ENCODE results near the gene CLEC16A.
A peak's percentile ranks its signal among the peaks of the same experiment; 100 is the strongest.
"Not testable (repeated sequence)": the region's sequence is repeated elsewhere in the genome, so short reads cannot be mapped to it uniquely, and the experiment has no call there.

Gene CLEC16A

DNA sequence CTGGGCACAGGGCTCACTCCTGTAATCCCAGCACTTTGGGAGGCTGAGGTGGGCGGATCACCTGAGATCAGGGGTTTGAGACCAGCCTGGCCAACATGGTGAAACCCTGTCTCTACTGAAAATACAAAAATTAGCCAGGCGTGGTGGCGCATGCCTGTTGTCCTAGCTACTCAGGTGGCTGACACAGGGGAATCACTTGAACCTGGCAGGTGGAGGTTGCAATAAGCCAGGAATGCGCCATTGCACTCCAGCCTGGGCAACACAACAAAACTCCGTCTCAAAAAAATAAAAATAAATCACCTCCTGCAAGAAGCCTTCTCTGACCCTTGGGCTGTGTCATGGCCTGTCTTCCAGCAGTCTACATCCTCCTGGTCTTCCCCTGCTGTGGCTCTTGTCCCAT, 158.9 kb downstream of the CLEC16A start:
- not testable (repeated sequence) for H3K4me3 Mint-ChIP-seq, ATAC-seq, H3K27me3 Mint-ChIP-seq, H3K9me3 Mint-ChIP-seq
- Mint-ChIP-seq H3K36me3 (peaks cover 41% of the 10 kb centered on the region), H3K4me1 (peaks cover 71% of the 10 kb centered on the region), H3K27ac (peak overlapping the region; percentile 86)

DNA sequence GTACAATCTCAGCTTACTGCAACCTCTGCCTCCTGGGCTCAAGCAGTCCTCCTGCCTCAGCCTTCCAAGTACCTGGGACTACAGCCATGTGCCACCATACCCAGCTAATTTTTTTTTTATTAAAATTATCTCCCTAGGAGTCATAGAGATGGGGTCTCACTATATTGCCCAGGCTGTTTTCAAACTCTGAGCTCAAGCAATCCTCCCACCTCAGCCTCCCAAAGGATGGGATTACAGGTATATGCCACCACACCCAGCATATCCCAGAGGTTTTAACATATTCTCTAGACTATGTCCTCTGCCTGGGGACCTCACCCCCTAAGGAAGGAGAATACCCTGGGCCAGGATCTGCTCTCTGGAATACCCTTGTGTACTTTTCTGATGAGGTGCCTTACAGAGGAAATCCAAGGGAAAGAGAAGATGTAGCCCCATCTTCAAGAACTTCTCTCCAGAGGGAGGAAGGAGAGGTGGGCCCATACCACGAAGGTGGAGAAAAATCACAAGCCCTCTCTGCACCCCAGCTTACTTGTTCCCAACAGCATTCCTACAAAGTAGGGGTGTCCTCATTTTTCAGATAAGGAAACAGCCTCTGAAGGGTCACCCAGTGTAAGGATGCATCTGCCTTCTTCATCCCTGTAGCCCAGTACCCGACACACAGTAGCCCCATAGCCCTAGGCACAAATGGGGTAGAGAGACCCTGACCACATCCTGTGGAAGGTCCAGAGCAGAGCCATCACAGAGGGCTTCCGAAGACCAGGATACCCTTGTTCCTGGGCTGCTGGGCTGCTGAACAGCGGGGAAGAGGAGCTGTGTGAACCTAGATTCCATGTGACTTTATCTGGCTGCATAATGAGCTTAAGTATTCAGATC, 160.0 kb downstream of the CLEC16A start:
- Mint-ChIP-seq H3K27ac (peak overlapping the region; percentile 86), H3K4me1 (peaks cover 61% of the 10 kb centered on the region), H3K27me3 (no peaks in the 10 kb centered on the region), H3K36me3 (peaks cover 36% of the 10 kb centered on the region), H3K4me3 (peak overlapping the region; percentile 40), H3K9me3 (no peaks in the 10 kb centered on the region)
- peak; percentile 11 for ATAC-seq

DNA sequence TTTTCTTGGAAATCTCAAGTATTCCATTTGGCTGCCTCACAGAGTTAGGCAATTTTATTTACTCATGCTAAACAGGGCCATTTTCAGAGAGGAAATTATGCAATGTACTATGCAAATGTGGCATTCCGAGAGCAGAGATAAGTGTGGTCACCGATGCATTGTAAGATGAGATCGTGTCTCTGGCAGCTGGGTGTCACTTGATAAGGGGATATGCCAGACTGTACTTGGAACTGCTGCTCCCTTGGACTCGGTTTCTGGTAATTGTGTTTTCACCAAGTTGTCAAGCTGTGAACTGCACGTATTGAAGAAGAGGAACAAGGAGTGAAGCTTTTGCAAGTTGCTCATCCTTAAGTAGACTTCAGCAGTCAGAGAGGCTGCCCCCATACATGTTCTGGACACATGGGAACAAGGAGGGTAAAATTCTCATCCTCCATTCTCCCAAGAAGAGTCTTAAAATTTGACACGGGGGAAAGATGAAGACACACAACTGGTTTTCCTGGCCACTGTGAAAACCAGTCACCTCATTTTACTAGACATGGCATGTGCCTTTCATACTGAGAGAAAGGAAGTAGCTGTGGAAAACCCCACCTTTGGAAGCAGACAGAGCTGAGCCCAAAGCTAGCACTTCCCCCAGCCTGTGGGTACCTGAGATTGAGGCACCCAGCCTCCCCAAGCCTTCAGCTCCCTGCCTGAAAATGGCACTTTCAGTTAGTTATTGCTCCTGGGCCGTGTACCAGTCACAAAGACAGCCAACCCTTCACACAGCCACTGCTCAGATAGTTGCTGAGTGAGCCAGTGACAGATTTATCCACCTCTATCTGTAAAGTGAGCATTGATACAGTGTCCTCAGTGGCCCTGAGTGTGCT, 160.9 kb downstream of the CLEC16A start:
- peak overlapping the region; percentile 40 for H3K4me3 Mint-ChIP-seq
- H3K27me3 Mint-ChIP-seq, result no peaks in the 10 kb centered on the region
- no peaks in the 10 kb centered on the region for H3K9me3 Mint-ChIP-seq
- peaks cover 36% of the 10 kb centered on the region for H3K36me3 Mint-ChIP-seq
- H3K27ac Mint-ChIP-seq, result peak overlapping the region; percentile 86
- ATAC-seq, result peak; percentile 93
- H3K4me1 Mint-ChIP-seq, result peaks cover 52% of the 10 kb centered on the region

DNA sequence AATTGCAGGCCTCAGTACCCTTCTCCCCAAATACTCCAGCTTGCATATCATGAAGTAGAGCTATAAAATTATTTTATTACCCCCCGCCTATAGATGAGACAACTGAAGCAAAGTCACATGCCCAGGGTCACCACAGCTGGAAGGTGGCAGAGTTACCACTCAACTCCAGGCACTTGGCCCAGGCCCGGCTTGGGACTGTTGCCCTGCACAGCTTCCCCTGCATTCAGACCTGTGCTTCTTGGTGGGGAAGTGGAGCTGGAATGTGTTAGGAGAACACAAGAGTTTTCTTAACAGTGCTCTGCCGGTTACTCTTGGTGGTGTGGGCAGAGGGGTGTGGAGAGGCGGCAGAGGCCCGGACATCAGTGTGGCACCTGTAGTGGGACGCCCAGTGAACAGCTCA, 162.4 kb downstream of the CLEC16A start:
- ATAC-seq, result no peak
- no peak overlapping the region for H3K4me3 Mint-ChIP-seq
- peaks cover 40% of the 10 kb centered on the region for H3K36me3 Mint-ChIP-seq
- no peaks in the 10 kb centered on the region for H3K27me3 Mint-ChIP-seq
- peaks cover 38% of the 10 kb centered on the region for H3K4me1 Mint-ChIP-seq
- H3K9me3 Mint-ChIP-seq, result no peaks in the 10 kb centered on the region
- peak overlapping the region; percentile 86 for H3K27ac Mint-ChIP-seq

DNA sequence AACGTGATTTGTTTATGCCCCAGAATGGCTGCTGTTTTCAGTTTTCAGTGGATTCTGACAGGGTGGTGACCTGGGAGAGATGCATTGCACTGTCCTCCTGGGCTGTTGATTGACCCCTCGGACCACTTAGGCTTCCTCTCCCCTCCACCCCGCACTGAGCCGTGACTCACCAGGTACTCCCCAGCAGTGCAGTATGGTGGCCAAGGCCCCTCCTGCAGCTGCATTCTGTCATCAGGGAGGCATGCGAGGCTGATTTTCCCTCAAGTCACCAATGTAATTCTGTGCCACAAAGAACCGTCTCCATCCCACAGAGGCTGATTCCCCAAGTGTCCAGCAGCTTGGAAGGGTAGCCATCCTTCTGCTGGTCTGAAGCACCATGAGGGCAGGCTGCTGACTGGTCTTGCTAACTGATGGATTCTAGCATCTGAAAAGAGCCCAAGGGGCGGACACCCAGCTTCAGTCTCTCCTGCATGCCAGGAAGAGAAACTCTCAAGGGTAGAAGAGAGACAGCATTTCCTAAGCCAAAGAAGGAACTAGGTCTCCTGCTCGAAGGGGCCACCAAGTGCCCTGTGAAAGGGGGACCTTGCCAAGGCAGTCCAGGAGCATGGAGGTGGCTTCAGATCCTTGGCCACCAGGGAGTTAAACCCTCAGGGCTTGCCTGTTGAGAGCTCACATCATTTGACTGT, 163.6 kb downstream of the CLEC16A start:
- Mint-ChIP-seq H3K9me3 (no peaks in the 10 kb centered on the region), H3K27ac (peak overlapping the region; percentile 86), H3K4me3 (no peak overlapping the region), H3K4me1 (peaks cover 32% of the 10 kb centered on the region), H3K36me3 (peaks cover 36% of the 10 kb centered on the region), H3K27me3 (no peaks in the 10 kb centered on the region)
- ATAC-seq, result no peak

DNA sequence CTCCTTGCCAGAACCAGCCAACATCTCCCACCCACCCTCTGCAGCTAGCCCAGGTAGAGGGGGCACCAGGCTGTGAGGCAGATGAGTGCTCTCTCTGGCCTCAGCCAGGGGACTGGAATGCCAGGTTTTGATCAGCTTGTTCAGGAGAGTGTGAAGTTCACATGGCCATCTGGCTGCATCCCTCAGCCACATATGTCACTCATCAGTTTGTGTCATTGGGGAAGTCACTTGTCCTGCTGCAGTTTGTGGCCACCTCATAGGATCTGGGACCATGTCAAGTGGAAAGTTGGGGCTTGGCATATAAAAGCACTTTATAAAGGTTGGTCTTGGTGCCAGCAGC, 164.1 kb downstream of the CLEC16A start:
- ATAC-seq, result no peak
- peaks cover 35% of the 10 kb centered on the region for H3K36me3 Mint-ChIP-seq
- H3K4me3 Mint-ChIP-seq, result no peak overlapping the region
- peaks cover 34% of the 10 kb centered on the region for H3K4me1 Mint-ChIP-seq
- no peaks in the 10 kb centered on the region for H3K27me3 Mint-ChIP-seq
- peak overlapping the region; percentile 86 for H3K27ac Mint-ChIP-seq
- H3K9me3 Mint-ChIP-seq, result no peaks in the 10 kb centered on the region

DNA sequence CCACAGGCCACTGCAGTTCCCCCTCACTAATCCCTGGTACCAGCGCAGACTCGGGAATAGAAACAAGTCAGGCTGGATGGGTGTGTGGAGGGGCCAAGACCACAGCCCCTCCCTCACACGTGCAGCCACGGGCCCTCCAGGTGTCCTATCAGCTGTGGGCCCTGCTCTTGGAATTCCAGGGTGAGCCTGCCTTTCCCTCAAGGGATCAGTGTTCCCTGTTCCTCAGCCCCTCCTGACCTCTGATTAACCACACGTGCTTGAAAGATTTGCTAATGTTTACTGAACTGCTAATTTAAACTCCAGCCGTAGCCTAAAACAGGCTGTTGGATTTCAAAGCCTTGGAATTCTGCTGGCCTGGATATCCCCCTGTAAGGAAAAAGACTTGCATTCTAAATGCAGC, 165.2 kb downstream of the CLEC16A start:
- no peaks in the 10 kb centered on the region for H3K9me3 Mint-ChIP-seq
- H3K4me3 Mint-ChIP-seq, result no peak overlapping the region
- H3K27ac Mint-ChIP-seq, result peak overlapping the region; percentile 32
- peaks cover 30% of the 10 kb centered on the region for H3K36me3 Mint-ChIP-seq
- H3K4me1 Mint-ChIP-seq, result peaks cover 29% of the 10 kb centered on the region
- no peak for ATAC-seq
- no peaks in the 10 kb centered on the region for H3K27me3 Mint-ChIP-seq

DNA sequence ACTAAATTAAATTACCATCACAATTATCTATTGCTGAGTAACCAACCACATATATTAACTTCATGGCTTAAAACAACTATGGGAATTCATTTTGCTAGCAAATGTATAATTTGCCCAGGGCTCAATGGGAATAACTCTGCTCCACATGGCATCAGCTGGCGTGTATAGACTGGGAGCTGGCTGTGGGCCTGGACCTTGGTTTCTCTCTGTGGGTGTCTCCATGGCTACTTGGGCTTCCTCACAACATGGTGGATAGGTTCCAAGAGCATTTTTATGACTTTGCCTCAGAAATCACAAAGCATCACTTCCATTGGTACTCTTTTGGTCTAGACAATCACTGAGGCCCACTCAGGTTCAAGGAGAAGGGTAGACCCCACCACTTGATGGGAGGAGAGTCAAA, 166.8 kb downstream of the CLEC16A start:
- H3K27me3 Mint-ChIP-seq, result no peaks in the 10 kb centered on the region
- H3K4me1 Mint-ChIP-seq, result peaks cover 21% of the 10 kb centered on the region
- H3K36me3 Mint-ChIP-seq, result peaks cover 41% of the 10 kb centered on the region
- no peak overlapping the region for H3K27ac Mint-ChIP-seq
- no peak for ATAC-seq
- no peaks in the 10 kb centered on the region for H3K9me3 Mint-ChIP-seq
- no peak overlapping the region for H3K4me3 Mint-ChIP-seq

DNA sequence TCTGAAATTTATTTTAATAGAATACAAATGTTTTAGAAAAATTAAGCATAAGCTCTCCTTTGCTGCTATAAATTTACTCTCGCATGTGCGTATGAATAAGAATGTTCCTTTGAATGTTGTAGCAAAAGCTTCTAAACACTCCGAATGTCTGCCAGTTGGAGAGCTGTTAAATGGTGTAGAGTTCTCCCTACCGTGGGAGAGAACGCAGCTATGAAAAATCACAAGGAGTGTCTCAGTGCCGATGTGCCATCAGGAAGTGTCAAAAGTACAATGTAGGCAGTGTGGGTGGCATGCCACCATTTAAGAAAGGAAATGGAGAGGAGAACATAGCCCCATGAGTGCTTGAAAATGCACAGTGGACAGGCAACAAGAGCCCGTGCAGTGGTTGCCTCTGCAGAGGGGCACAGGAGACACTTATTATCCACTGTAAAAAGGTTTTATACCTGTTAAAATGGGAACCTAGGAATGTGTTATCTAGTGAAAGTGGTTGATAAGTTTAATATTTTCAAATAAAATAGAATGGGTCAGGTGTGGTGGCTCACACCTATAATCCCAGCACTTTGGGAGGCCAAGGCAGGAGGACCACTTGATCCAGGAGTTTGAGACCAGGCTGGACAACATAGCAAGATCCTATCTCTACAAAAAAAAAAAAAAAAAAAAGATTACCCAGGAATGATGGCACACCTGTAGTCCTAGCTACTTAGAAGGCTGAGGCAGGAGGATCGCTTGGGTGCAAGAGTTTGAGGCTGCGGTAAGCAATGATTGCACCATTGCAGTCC, 167.7 kb downstream of the CLEC16A start:
- Mint-ChIP-seq H3K4me3 (no peak overlapping the region), H3K27ac (peak overlapping the region; percentile 37), H3K36me3 (peaks cover 50% of the 10 kb centered on the region), H3K27me3 (no peaks in the 10 kb centered on the region), H3K9me3 (no peaks in the 10 kb centered on the region), H3K4me1 (peaks cover 30% of the 10 kb centered on the region)
- no peak for ATAC-seq

DNA sequence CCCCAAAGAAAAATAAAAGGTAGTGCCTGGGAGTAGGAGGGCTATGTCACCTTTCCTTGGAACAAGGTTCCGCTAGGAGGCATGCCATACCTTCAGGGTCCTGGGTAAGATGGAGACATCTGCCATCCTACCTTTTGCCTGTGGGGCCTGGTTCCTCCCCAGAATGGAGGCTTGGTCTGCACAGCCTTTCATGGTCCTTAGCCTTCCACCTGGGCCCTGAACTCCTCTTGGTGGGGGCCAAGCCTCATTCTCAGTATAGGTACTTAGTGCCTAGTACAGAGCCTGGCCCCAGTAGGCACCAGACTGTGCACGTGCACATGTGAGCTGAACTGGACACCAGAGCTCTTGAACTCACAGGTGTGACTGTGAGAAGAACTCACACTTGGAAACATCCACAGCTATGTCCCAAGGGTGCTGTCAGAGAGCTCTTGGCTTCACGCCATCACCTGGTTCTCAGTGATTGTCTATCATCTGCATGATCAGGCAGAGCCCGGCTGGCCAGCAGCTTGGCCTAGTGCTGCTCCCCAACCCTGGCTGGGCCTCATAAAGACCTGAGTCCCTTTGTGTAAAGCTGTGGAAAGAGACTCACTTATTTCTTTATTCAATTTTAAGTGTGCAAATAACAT, 168.5 kb downstream of the CLEC16A start:
- Mint-ChIP-seq H3K4me1 (peaks cover 35% of the 10 kb centered on the region), H3K36me3 (peaks cover 56% of the 10 kb centered on the region), H3K9me3 (no peaks in the 10 kb centered on the region), H3K27ac (peak overlapping the region; percentile 13), H3K27me3 (no peaks in the 10 kb centered on the region), H3K4me3 (no peak overlapping the region)
- ATAC-seq, result peak; percentile 16

DNA sequence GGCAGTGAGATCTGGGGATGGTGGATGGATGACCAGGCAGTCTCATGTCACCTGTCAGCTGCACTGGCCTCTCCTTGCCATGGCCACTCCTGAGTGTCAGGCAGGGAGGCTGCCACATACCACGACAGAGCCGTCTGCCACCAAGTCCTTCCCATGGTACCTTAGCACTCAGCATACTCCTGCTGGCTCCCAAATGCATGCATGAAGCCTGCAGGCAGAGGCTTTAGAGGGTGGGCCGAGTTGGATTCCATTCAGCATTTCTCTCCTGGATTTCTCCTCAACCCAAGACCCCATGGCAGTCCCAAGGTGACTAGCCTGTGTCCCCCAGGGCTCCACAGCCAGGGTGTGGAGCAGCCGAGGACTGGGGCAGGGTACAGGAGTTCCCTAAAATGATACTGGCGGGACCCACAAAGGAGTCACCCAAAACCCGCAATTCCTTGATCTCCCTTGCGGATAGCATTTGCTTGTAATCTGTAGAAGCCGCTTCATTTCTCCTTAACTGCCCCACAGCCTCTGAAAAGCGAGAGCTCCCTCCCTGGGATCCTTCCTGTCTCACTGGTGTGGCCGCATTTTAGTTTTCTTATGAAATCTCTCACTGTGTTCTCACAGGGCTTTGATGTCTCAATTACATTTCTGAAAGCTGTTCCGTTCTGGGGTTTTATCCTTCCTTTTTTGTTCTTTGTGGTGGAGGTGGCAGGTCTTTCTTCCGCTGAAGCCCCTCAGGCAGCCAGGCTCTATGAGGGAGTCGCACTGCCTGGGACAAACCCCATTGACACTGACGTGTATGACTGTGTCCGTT, 170.2 kb downstream of the CLEC16A start:
- peaks cover 69% of the 10 kb centered on the region for H3K36me3 Mint-ChIP-seq

DNA sequence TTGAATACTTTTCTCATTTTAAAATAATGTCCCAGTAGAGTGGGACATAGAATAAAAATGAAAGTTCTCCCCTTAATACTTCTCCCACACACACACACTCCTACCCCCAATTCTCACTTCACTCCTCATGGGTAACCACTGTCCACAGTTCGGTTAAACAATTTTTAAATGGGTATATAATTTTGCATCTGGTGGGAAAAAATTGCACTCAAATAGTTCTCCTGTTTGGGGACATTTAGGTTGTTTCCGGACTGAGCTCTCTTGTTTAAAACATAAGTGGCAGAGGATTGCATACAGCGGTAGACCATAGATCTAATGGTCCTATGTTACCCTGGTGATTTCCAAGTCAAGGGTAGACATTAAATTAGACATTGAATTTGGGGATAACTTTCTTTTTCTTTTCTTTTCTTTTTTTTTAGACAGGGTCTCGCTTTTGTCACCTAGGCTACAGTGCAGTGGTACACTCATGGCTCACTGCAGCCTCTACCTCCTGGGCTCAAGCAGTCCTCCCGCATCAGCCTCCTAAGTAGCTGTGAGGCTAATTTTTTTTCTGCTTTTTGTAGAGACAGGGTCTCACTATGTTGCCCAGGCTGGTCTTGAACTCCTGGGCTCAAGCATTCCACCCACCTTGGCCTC, 173.3 kb downstream of the CLEC16A start:
- H3K27me3 Mint-ChIP-seq, result no peaks in the 10 kb centered on the region
- no peak overlapping the region for H3K4me3 Mint-ChIP-seq
- peaks cover 54% of the 10 kb centered on the region for H3K4me1 Mint-ChIP-seq
- ATAC-seq, result no peak
- H3K36me3 Mint-ChIP-seq, result peaks cover 74% of the 10 kb centered on the region
- H3K9me3 Mint-ChIP-seq, result no peaks in the 10 kb centered on the region
- peak overlapping the region; percentile 78 for H3K27ac Mint-ChIP-seq

More for the DNA sequence above, 170.2 kb downstream of the CLEC16A start:
- Mint-ChIP-seq H3K4me1 (peaks cover 45% of the 10 kb centered on the region), H3K27ac (peak overlapping the region; percentile 13), H3K9me3 (no peaks in the 10 kb centered on the region), H3K27me3 (no peaks in the 10 kb centered on the region), H3K4me3 (no peak overlapping the region)
- no peak for ATAC-seq

DNA sequence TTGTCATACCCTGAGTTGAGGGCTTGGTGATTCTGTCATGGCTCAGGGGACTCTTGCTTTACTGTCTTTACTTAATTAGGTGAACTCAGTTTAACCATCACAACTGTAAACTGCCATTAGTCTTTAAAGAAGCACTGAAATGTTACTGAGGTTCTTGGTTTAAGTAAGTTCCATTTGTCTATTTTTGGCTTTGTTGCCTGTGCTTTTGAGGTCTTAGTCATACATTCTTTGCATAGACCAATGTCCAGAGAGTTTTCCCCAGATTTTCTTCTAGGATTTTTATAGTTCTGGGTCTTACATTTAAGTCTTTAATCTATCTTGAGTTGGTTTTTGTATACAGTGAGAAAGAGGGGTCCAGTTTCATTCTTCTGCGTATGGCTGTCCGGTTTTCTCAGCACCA, 174.1 kb downstream of the CLEC16A start:
- Mint-ChIP-seq H3K36me3 (peaks cover 81% of the 10 kb centered on the region), H3K27ac (peak overlapping the region; percentile 78), H3K4me3 (no peak overlapping the region), H3K9me3 (no peaks in the 10 kb centered on the region), H3K4me1 (peaks cover 46% of the 10 kb centered on the region), H3K27me3 (no peaks in the 10 kb centered on the region)
- no peak for ATAC-seq
